GM12872 (cell line): ENCODE measurements around the gene SLC20A1.

ENCODE experiments used
- TF ChIP-seq, protein P1 (sequence below): IDR thresholded peaks from 3 replicates; pipeline ENCODE4 v1.5.1; 2011; ENCODE audit warnings: low read depth, mild to moderate bottlenecking, low read length, moderate library complexity; ENCODE audit not compliant: insufficient read depth

SLC20A1 gene

GRCh38 chr2:112688086-112688880 is 42.5 kb downstream of the SLC20A1 start:
- TF ChIP-seq, protein P1, sequence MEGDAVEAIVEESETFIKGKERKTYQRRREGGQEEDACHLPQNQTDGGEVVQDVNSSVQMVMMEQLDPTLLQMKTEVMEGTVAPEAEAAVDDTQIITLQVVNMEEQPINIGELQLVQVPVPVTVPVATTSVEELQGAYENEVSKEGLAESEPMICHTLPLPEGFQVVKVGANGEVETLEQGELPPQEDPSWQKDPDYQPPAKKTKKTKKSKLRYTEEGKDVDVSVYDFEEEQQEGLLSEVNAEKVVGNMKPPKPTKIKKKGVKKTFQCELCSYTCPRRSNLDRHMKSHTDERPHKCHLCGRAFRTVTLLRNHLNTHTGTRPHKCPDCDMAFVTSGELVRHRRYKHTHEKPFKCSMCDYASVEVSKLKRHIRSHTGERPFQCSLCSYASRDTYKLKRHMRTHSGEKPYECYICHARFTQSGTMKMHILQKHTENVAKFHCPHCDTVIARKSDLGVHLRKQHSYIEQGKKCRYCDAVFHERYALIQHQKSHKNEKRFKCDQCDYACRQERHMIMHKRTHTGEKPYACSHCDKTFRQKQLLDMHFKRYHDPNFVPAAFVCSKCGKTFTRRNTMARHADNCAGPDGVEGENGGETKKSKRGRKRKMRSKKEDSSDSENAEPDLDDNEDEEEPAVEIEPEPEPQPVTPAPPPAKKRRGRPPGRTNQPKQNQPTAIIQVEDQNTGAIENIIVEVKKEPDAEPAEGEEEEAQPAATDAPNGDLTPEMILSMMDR = no peak

- TF ChIP-seq, protein P1 = peak; percentile 80
Measured at GRCh38 chr2:112690853-112691401, 45.2 kb downstream of the SLC20A1 start.

DNA sequence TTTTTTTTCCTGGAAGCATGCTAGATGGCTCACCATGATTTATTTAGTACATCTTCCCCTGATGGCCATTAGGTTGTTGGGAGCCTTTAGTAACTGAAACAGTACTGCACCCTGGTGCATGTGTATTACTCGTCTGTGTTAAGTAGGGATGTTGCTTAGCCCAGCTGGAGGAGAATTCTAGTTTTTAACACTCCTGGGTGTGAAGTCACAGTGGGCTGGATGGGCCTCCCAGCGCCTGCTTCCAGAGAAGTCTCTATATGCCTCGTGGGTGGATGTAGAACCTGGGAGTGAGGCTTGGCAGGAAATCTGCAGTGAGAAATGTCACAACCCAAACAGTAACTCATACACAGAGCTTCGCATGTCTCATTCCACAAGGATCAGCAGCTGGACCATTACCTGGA is 46.1 kb downstream of the SLC20A1 start:
- TF ChIP-seq, protein P1 = no peak

GRCh38 chr2:112692495-112692911 is 46.8 kb downstream of the SLC20A1 start:
- TF ChIP-seq, protein P1 = no peak

- TF ChIP-seq, protein P1 = no peak
Measured at GRCh38 chr2:112692918-112693317, 47.2 kb downstream of the SLC20A1 start.

DNA sequence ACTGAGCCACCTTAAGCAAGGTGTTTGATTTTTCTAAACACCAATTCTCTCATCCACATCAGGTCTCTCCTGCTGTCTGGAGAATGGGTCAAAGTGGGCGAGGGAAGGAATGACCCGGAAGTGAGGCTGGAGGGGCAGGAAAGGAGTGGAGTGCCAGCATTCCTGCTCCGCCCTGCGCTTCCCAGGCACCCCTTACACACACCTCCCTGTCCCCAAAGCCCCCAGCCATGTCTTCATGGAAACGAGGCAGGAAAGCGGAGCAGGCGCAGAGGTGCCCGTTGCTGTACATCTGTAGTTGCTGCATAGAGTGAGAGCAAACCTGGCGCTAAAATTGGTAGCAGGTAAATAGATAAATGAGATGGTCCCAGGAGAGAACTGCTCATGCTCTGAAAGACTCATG is 47.9 kb downstream of the SLC20A1 start:
- TF ChIP-seq, protein P1 = no peak

GRCh38 chr2:112694182-112694581 is 48.4 kb downstream of the SLC20A1 start:
- TF ChIP-seq, protein P1 = no peak
